ENCODE data around the gene ZFYVE1.

DNA sequence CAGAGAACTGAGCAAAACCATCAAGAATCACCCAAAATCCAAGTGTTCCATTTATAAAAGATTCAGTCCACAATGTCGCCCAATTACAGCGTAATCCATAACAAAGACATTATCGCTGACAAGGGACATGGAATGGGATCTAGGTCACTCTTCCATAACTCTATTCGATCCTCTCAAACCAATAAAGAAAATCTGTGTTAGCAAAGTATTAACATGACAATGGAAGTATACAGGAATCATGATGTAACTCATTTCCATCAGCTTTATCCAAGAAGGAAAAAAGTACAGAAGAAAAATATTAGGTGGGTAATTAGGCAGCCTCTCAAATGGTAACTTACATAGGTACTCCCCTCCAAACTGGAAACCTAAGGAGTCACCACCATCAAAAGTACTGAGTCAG, 4.9 kb downstream of the ZFYVE1 start:
- TF ChIP-seq EZH2 (IDR thresholded peaks at IDR 0.05) (no peak), POLR2AphosphoS5 (IDR thresholded peaks at IDR 0.05; ENCODE audit: borderline replicate concordance, low read depth, low read length) (no peak)
